OCI-LY7 (cell line): Measurements from ENCODE around the gene COL23A1.

Experiments
- EZH2phosphoT487 ChIP-seq: fragments of 200-600 bp; sonication (generic); IDR thresholded peaks from 2 replicates; pipeline ENCODE4 v1.6.1; 2018; ENCODE audit warnings: low read depth, borderline replicate concordance, mild to moderate bottlenecking, mixed run types, antibody characterized with exemption, low read length, moderate library complexity, mixed read lengths
- TF ChIP-seq, protein P1 (sequence below): fragments of 200-600 bp; sonication (generic); conservative IDR thresholded peaks from 2 replicates; pipeline ENCODE4 v1.5.1; 2014; ENCODE audit warnings: mild to moderate bottlenecking, antibody characterized with exemption, low read length, moderate library complexity, mixed read lengths

DNA sequence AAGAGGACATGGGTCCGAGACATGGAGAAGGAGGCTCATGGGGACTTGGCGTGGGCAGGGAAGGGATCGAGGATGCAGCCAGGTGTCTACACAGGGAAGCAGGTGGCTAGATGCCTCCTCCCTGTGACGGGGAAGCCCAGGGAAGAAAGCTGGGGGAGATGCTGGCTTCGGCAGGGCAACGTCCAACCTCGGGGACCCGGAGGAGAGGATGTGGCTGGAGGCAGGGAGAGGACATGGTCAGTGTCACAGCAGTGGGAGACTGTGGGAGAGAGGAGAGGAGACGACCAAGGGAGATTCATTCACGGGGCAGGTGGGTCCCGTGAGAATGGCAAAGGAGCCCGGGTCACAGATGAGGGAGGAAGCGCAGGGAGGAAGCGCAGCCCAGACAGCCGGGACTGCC lies 284.4 kb downstream of the COL23A1 start:
- TF ChIP-seq, protein P1, sequence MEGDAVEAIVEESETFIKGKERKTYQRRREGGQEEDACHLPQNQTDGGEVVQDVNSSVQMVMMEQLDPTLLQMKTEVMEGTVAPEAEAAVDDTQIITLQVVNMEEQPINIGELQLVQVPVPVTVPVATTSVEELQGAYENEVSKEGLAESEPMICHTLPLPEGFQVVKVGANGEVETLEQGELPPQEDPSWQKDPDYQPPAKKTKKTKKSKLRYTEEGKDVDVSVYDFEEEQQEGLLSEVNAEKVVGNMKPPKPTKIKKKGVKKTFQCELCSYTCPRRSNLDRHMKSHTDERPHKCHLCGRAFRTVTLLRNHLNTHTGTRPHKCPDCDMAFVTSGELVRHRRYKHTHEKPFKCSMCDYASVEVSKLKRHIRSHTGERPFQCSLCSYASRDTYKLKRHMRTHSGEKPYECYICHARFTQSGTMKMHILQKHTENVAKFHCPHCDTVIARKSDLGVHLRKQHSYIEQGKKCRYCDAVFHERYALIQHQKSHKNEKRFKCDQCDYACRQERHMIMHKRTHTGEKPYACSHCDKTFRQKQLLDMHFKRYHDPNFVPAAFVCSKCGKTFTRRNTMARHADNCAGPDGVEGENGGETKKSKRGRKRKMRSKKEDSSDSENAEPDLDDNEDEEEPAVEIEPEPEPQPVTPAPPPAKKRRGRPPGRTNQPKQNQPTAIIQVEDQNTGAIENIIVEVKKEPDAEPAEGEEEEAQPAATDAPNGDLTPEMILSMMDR, result no peak
- no peak for TF ChIP-seq EZH2phosphoT487
